Activated gamma-delta T cell treated with Interleukin-2 at 50 U/mL for 16 hours (primary cell): ENCODE measurements around the gene CD40.

Source experiments
- DNase-seq: peaks from one replicate; pipeline ENCODE4 v3.0.0-alpha.2; 2020

Gene CD40

GRCh38 chr20:46123482-46124245, 5.5 kb downstream of the CD40 start:
- DNase-seq: no peak

GRCh38 chr20:46126440-46127056, 8.4 kb downstream of the CD40 start:
- no peak for DNase-seq

- DNase-seq: no peak
These were observed 9.4 kb downstream of the CD40 start for GRCh38 chr20:46127396-46128010.

- DNase-seq: no peak
These were observed 10.4 kb downstream of the CD40 start for GRCh38 chr20:46128310-46129151.

GRCh38 chr20:46129955-46130481, 11.9 kb downstream of the CD40 start:
- no peak for DNase-seq

- DNase-seq: no peak
These were observed 12.4 kb downstream of the CD40 start for GRCh38 chr20:46130534-46130933.

- no peak for DNase-seq
These were observed 13.3 kb downstream of the CD40 start for GRCh38 chr20:46131396-46131795.

- peak; percentile 47 for DNase-seq
These were observed 14.6 kb downstream of the CD40 start for GRCh38 chr20:46132705-46133120.

GRCh38 chr20:46133886-46134654, 16.0 kb downstream of the CD40 start:
- DNase-seq: no peak

- no peak for DNase-seq
These were observed 16.6 kb downstream of the CD40 start for GRCh38 chr20:46134716-46135115.

GRCh38 chr20:46135856-46136633, 17.9 kb downstream of the CD40 start:
- no peak for DNase-seq

GRCh38 chr20:46137816-46138215, 19.7 kb downstream of the CD40 start:
- DNase-seq: no peak

GRCh38 chr20:46139266-46139889, 21.3 kb downstream of the CD40 start:
- no peak for DNase-seq

- no peak for DNase-seq
These were observed 21.9 kb downstream of the CD40 start for GRCh38 chr20:46139908-46140482.

GRCh38 chr20:46142124-46142523, 24.0 kb downstream of the CD40 start:
- DNase-seq: no peak

- DNase-seq: no peak
These were observed 26.4 kb downstream of the CD40 start for GRCh38 chr20:46144432-46145025.

GRCh38 chr20:46145713-46146112, 27.6 kb downstream of the CD40 start:
- no peak for DNase-seq

- DNase-seq: no peak
These were observed 30.4 kb downstream of the CD40 start for GRCh38 chr20:46148313-46149208.

- no peak for DNase-seq
These were observed 32.8 kb downstream of the CD40 start for GRCh38 chr20:46150943-46151342.
